GM18870 (cell line): ENCODE results near the gene FAM89B.

ENCODE experiments used
- ATAC-seq: cut with Tn5 transposase; IDR thresholded peaks from one replicate; pipeline ENCODE4 v1.9.1; 2021; ENCODE audit warnings: moderate library complexity; ENCODE audit not compliant: unreplicated experiment

The FAM89B gene

GRCh38 chr11:65609665-65610064 lies 37.3 kb downstream of the FAM89B start:
- ATAC-seq: no peak

- ATAC-seq: no peak
Measured at GRCh38 chr11:65610404-65610803, 38.1 kb downstream of the FAM89B start.

- no peak for ATAC-seq
Measured at GRCh38 chr11:65611028-65611757, 38.9 kb downstream of the FAM89B start.

GRCh38 chr11:65611758-65612603 lies 39.6 kb downstream of the FAM89B start:
- ATAC-seq: no peak

- no peak for ATAC-seq
Measured at GRCh38 chr11:65612691-65613090, 40.4 kb downstream of the FAM89B start.

DNA sequence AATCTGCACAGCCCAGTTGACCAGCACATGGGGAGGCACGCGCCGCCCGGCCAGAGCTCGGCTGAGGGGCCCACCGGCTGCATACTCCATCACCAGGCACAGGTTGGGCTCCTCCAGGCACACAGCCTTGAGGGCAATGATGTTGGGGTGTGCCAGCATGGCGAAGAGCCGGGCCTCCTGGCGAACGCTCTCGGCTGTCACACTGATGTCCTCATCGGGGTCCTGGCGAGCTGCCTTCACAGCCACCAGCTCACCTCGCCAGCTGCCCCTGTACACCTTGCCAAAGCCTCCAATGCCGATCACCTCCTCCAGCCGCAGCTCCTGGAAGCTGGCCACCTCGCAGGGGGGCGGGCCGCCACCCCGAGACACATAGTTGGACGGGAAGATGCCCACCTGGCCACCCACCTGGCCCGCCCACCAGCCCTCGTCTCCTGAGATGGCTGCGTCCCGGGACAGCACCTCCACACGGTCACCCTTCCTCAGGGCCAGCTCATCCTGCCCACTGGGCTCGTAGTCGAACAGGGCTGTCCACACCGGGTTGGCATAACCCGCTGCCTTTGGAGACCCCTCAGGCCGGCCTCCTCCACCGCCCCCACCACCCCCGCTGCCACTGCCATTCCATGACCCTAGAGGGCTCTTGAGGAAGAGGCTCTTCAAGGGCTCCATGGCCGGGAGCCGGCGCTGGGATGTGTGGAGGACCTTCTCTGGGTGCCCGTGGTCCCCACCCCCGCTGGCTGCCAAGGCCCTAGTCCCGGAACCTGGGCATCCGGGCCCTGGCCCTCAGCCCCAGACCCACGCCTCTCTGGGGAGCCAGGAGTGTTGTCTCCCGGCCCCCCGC lies 41.0 kb downstream of the FAM89B start:
- no peak for ATAC-seq

DNA sequence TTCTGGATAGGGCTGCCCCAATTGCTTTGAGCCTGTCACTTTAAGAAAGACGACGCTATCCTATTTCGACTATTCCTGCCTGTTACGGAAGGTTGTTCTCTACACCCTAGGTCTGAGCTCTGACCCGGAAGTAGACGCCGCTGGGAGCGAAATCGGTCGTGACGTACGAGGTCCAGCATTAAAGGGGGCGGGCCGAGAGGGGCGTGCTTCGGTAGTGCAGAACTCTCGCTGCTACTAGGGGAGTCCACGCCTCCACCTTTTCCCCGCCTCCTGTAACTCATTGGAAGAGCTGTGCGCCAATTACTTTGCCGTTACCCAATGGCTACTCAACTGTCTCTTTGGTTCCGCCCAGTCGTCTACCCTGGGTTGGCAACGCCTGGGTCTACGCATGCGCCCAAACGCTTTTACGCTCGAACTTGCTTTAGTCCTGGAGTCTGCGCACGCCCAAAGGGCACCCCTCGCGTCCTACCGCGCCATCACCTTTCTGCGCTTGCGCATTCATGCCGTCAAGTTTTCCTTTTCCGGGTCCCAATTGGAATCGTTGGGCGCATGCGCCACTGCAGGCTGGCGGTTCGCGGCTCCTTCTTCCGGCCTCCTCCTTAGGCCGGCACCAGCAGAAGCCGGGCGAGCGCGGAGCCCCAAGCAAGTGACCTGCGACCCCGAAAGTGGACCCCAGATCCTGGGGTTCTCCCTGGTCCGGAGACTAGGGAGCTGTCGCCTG lies 43.1 kb downstream of the FAM89B start, which contains the start of gene PCNX3:
TSS of gene PCNX3 (plus strand) at position 548 of the 721 bp plus-strand sequence. CDS start 536 bp downstream, outside the sequence.
- peak; percentile 80 for ATAC-seq

GRCh38 chr11:65615950-65616574 lies 43.7 kb downstream of the FAM89B start:
- ATAC-seq: no peak

DNA sequence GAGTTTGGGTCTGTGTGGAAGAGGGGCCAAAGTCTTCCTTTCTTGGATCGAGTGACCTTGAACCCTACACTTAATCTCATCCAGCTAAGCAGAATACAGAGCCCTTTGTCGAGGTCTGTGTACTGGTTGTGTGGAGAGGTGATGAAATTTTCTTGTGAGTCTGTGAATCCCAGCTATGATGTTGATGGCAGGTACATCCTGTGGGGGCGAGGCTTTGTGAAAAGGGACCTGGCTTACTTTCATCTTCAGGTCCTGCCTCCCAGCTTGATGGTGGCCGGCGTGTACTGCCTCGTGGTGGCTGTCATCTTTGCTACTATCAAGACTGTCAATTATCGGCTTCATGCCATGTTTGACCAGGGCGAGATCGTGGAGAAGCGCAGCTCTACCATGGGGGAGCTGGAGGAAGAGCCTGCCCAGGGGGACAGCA lies 44.2 kb downstream of the FAM89B start:
- no peak for ATAC-seq

DNA sequence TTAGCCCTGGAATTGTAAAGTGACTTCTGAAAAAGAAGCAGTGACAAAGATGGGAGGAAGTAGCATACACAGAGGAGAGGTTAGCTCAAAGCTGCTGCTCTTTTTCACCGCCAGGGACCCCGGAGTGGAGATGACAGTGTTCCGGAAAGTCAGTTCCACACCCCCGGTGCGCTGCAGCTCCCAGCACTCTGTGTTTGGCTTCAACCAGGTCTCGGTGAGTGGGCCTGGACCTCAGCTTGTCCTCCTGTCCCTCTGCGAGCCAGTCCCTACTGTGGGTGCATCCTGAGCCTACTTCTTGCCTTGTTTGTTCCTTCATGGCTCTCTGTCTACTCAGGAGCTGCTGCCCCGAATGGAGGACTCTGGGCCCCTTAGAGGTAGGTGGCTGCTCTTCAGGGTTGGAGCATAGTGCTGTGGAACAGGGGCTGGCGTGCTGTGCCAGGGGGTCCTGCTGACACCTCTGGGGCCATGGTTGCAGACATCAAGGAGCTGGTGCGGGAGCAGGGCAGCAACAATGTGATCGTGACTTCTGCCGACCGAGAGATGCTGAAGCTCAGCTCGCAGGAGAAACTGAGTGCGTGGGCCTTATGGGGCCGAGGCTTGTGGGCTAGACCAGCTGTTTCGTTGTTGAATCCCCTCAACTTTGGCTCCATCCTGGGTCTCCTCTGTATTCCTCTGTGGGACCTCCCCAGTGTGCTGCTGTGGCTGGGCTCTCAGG lies 45.0 kb downstream of the FAM89B start:
- ATAC-seq: no peak

GRCh38 chr11:65617990-65618751 lies 45.8 kb downstream of the FAM89B start:
- no peak for ATAC-seq

DNA sequence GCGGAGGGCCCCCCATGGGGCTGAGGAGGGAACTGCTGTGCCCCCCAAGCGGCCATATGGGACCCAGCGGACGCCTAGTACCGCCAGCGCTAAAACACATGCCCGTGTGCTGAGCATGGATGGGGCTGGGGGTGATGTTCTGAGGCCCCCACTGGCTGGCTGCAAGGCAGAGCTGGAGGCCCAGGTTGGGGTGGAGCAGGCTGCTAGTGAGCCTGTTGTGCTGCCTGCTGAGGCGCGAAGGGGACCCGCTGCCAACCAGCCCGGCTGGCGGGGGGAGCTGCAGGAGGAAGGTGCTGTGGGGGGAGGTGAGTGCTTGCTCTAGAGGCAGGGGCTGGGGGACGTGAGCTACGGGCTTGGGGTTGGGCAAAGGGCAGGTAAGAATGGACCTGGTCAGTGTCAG lies 46.4 kb downstream of the FAM89B start:
- no peak for ATAC-seq

GRCh38 chr11:65619281-65619928 lies 47.1 kb downstream of the FAM89B start:
- no peak for ATAC-seq

DNA sequence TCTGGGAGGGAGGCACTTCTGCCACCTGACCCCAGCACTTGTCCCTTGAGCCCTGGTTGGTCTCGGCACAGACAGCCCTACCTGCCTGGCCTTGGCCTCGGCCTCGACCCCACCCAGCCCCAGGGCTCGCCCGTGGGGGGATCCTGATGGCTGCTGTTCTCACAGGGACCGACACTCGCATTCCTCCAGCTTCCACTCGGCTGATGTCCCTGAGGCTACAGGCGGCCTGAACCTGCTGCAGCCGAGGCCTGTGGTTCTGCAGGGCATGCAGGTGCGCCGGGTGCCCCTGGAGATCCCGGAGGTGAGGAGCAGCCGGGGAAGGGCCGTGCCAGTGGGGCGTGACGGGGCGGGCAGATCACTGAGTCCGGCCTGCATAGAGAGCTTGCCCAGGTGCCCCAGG lies 48.3 kb downstream of the FAM89B start:
- ATAC-seq: no peak

GRCh38 chr11:65621460-65621859 lies 49.1 kb downstream of the FAM89B start:
- no peak for ATAC-seq

GRCh38 chr11:65622011-65622410 lies 49.7 kb downstream of the FAM89B start:
- ATAC-seq: no peak

GRCh38 chr11:65623177-65623576 lies 50.8 kb downstream of the FAM89B start:
- ATAC-seq: no peak
